ENCODE measurements around the gene IFT20.

The IFT20 gene

DNA sequence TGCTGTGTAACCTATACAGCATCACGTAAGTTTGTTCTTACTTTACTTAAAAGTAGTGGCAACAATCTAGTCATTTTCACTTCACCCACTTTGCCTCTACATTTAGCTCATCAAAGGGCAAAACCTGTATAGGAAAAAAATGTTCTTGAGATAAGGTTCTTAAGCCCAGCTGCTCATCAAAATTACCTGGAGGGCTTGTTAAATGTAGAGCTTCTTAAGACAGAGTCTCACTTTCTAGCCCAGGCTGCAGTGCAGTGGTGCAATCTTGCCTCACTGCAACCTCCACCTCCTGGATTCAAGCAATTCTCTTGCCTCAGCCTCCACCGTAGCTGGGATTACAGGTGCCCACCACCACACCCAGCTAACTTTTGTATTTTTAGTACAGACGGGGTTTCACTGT lies 54.4 kb downstream of the IFT20 start:
- no peak overlapping the region for H3K27ac Mint-ChIP-seq
- DNase-seq: no peak
- H3K4me1 Mint-ChIP-seq (ENCODE audit: low read depth): peaks cover 19% of the 10 kb centered on the region
- no peaks in the 10 kb centered on the region for H3K9me3 Mint-ChIP-seq
- no peaks in the 10 kb centered on the region for H3K36me3 Mint-ChIP-seq (ENCODE audit: low read depth)
- peaks cover 38% of the 10 kb centered on the region for H3K27me3 Mint-ChIP-seq
- no peak overlapping the region for H3K4me3 Mint-ChIP-seq

DNA sequence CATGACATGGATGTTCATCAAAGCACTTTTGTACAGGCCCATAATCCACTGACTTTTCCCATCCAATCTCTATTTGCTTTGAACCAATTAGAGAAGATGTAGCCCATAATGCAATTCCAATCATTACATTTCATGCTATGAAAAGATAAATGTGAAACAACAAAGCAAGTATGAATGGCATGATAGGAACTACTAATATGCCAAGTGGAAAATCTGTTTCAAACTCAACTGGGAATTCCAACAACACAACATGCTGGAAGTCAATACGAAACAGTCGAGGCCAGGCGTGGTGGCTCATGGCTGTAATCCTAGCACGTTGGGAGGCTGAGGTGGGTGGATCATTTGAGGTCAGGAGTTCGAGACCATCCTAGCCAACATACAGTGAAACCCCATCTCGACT lies 55.9 kb downstream of the IFT20 start:
- Mint-ChIP-seq H3K4me3 (no peak overlapping the region), H3K4me1 (ENCODE audit: low read depth) (peaks cover 23% of the 10 kb centered on the region), H3K36me3 (ENCODE audit: low read depth) (no peaks in the 10 kb centered on the region), H3K27me3 (peaks cover 51% of the 10 kb centered on the region), H3K9me3 (no peaks in the 10 kb centered on the region), H3K27ac (no peak overlapping the region)
- no peak for DNase-seq

All from activated T-cell treated with anti-CD3 and anti-CD28 coated beads, Interleukin-2, amount 50 U/mL, for 24 hours (primary cell).